ENCODE results near the gene IFT122.
"Not testable (repeated sequence)": the region's sequence is repeated elsewhere in the genome, so short reads cannot be mapped to it uniquely, and the experiment has no call there.

The IFT122 gene, protein sequence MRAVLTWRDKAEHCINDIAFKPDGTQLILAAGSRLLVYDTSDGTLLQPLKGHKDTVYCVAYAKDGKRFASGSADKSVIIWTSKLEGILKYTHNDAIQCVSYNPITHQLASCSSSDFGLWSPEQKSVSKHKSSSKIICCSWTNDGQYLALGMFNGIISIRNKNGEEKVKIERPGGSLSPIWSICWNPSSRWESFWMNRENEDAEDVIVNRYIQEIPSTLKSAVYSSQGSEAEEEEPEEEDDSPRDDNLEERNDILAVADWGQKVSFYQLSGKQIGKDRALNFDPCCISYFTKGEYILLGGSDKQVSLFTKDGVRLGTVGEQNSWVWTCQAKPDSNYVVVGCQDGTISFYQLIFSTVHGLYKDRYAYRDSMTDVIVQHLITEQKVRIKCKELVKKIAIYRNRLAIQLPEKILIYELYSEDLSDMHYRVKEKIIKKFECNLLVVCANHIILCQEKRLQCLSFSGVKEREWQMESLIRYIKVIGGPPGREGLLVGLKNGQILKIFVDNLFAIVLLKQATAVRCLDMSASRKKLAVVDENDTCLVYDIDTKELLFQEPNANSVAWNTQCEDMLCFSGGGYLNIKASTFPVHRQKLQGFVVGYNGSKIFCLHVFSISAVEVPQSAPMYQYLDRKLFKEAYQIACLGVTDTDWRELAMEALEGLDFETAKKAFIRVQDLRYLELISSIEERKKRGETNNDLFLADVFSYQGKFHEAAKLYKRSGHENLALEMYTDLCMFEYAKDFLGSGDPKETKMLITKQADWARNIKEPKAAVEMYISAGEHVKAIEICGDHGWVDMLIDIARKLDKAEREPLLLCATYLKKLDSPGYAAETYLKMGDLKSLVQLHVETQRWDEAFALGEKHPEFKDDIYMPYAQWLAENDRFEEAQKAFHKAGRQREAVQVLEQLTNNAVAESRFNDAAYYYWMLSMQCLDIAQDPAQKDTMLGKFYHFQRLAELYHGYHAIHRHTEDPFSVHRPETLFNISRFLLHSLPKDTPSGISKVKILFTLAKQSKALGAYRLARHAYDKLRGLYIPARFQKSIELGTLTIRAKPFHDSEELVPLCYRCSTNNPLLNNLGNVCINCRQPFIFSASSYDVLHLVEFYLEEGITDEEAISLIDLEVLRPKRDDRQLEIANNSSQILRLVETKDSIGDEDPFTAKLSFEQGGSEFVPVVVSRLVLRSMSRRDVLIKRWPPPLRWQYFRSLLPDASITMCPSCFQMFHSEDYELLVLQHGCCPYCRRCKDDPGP

DNA sequence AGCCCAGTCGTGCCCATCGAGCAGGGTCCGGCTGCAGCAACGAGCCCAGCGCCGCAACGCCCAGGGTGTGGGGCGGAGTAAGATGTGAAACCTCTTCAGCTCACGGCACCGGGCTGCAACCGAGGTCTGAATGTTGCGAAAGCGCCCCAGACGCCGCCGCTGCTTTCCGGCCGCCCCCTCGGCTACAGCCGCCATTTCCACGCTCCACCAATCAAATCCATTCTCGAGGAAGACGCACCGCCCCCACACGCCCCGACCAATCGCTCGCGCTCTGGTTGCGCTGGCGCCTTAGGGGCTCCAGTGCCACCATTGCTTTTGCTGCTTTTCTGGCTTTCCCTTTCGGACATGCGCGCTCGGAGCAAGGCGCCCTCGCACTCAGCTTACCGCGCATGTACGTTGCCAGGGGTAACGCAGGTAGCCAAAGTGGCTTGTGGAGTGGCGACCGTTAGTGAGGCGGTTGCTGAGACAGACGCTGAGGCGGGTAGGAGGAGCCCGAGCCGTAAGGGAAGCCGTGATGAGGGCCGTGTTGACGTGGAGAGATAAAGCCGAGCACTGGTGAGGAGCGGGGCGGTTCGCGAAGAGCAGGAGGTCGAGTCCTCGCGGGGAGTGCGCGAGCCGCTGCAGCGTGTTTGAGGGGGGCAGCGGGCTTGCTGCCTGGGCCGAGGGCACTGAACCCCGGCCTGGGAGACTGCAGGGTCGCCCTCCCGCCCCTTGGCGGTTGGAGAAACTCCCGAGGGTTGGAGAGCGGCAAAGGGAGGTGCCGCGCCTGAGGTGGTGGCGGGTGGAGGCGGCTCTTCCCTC is at the start of gene IFT122, which contains the start of gene MBD4:
Gene IFT122 (plus strand): TSS at position 408 of the 801 bp plus-strand sequence. CDS start 107 bp downstream, at position 515.
Gene MBD4 (minus strand): TSS at position 132 of the 801 bp plus-strand sequence. CDS start 115 bp downstream, at position 17.
- peak; percentile 93 for DNase-seq

DNA sequence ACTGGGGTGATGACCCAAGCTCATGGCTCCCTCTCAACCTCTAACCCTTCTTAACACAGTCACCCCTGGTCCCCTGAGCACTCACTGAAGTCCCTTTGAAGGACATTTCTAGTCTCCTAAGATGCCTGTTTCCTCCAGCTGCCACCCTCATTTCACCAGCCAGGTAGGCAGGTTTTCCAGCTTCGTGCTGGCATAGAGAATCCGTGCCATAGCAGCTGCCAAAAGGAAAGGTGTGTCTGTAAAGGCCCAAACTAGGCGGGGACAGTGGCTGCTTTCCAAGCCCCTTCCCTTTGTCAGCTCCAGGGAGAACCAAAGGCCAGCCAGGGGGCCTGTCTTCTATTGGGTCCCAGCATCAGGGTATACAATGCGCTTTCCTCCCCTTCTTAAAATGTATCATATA is 48.4 kb upstream of the IFT122 start:
- not testable (repeated sequence) for DNase-seq

DNA sequence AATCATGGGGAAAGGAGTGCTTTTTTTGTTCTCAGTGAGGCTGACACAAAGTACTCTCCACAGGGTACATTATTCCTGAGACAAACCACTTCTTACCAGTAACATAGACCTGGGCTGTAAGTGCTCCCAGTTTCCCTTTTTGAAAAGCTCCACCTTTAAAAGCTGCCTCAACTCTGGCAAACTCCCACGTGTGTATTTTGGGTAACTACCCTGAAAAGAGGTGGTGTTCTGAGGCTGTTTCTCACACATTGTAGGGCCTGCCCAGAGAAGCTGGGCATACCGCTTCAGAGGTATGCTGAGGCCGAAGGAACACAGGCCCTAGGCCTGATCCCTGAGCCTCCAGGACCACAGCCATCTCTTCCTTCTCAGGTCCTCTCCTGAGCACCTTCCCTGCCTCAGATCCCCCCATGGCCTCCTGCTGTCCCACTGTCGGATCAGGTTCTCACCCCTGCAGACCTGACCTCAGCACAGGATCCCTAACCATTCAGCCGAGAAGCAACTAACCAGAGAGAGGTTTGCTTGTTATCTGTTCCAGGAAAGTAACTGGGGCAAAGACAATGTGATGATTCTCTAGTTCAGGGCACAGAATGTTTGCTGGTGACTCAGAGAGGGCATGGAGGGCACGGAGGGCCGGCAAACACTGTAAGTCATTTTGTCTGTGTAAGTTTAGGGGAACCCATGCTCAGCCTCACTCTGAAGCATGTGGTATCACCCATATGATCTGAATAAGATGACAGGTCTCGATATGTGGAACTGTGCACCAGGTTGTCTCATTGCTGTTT is 47.7 kb upstream of the IFT122 start:
- DNase-seq, result not testable (repeated sequence)

DNA sequence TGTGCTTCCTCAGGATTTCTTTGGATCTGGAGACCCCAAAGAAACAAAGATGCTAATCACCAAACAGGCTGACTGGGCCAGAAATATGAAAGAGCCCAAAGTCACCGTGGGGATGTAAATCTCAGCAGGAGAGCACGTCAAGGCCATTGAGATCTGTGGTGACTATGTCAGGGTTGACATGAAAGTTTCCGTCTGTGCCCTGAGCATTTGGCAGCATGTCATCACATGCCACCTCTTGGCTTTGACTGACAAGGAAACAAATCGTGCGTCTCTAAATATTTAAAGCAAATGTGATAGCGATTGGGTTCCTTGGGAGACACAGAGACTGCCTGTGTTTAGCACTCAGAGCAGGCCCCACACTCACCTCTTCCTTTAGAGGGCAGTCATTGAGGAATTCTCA is 46.8 kb upstream of the IFT122 start:
- no peak for DNase-seq

DNA sequence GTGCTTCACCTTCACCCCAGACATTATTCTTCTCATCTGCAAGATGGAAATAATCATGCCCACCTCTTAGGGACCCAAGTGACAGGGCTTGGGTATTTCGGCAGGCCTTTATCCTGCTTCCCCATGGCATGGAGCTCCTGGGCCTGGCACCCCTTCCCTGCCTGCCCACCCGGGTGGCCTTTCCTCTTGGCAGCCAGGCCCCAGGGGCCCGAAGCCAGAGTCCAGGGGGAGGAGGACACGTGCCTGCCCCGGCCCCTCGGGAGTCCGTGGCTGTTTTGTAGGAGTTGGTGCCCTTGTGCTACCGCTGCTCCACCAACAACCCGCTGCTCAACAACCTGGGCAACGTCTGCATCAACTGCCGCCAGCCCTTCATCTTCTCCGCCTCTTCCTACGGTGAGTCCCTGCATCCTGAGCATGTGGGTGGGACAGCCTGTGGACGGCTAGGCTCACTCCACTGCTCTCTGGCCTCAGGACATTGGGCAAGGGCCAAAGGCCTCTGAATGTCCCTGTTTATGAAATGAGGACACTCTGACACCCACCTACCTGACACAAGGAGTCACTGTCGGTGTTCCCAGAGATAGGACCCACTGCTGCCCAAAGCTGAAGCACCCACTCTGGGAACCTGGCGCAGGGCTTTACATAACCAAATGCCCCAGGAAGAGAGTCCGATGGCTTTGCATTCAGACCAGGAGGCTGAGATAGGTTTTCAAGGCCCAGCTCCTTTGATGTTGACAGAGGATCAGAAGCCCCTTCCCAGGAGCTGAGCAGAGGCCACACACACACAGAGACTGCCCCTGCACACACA is 46.1 kb upstream of the IFT122 start:
- not testable (repeated sequence) for DNase-seq

DNA sequence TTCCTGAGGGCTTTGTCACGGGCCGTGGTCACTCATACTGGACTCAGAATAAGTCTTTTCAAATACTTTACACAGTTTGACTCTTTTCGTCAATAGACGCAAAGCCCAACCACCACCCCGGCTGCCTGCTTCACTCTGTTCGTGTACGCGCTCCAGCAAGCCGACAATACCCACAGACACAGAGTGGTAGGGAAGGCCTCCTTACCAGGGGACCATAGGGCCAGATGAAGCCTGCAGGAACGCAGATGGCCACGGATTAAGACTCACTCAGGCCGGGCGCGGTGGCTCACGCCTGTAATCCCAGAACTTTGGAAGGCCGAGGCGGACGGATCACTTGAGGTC is 41.2 kb upstream of the IFT122 start:
- DNase-seq, result no peak

DNA sequence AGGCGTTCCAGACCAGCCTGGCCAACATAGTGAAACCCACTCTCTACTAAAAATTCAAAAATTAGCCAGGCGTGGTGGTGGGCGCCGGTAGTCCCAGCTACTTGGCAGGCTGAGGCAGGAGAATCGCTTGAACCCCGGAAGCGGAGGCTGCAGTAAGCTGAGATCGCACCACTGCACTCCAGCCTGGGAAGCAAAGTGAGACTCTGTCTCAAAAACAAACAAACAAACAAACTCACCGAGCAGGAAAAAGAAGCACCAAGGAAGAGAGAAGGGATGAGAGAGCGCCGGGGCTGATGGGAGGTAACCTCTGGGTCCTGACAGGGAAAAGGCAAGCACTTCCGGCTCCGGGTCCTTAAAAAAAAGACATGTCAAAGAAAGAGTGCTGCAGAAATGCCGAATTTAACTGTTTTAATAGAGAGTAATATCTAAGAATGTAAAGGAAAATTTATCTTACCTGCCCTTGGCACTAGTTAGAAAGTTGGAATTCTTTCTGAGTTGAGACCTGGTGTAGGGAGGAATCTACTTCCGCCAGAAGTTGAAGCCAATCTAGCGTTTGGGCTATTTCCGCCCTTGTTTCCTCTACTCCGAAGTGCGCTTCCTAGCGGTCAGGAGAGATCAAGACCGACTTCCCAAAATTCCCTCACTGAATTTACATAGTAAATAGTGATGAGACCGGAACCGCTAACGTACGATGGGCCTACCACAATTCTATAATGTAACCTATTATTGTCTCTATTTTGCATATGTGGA is 40.7 kb upstream of the IFT122 start:
- peak; percentile 77 for DNase-seq

DNA sequence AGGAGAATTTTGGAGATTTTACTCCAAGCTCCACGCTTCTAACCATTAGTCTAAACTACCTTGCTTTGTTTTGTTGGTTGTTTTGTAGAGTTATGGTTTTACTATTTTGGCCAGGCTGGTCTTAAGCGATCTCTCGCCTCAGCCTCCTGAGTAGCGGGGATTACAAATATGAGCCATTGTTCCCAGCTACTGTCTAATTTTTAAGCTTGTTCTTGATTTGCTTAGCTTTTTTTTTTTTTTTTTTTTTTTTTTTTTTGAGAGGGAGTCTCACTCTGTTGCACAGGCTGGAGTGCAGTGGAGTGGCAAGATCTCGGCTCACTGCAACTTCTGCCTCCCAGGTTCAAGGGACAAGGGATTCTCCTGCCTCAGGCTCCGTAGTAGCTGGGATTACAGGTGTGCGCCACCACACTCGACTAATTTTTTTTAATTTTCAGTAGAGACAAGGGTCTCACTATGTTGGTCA is 40.1 kb upstream of the IFT122 start:
- no peak for DNase-seq

DNA sequence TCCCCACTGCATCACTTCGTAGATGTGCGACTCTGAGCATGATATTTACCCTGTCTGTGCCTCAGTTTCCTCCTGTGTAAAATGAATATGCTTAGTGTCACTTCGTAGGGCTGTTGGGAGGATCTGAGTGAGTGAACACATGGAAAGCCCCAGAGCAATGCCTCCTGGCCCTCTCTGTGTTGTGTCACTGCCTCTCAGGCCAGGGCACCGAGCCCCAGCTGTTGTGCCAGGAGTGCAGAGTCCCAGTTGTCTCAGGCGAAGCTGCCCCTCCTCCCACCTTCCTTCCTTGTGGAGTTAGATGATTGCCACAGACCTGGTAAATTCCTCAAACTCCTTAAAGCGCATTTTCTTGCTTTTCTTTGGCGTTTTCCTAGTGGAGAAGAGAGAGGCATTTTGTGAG is 37.8 kb upstream of the IFT122 start:
- DNase-seq, result no peak

DNA sequence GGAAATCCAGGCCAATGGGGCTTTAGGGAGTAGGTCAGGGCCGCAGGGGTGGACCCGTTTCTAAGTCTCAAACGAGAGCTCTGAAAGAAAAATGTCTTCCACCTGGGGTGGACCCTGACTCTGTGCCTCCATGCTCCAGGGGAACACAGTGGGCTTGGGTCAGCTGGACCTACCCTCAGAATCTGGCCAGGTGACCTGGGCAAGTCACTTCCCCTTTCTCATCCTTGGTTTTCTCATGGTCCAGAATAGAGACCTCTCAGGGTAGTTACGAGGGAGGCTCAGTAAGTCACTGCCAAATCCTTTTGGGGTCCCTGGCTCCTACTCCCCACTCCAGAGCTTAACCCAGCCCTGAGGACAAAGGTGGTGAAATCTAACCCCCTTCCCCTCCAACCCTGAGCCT is 37.4 kb upstream of the IFT122 start:
- no peak for DNase-seq

DNA sequence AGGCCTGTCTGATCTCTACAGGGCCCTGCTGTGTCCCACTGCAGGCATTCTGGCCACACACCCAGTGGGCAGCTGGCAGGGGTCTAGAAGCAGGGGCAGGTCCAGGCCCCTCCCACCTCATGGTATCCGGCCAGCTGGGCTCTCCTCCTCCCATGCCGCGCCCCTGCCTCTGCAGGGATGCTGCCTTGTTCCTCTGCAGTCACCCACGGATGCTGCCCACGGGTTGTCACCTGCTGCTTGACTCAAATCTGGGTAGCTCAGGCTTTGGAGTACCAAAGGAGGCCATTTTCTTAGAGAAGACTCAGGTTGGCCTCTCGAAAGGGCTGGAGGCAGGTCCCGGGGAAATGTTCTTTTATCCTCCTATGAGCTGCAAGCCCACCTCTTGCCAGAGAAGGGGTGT is 36.6 kb upstream of the IFT122 start:
- no peak for DNase-seq

DNA sequence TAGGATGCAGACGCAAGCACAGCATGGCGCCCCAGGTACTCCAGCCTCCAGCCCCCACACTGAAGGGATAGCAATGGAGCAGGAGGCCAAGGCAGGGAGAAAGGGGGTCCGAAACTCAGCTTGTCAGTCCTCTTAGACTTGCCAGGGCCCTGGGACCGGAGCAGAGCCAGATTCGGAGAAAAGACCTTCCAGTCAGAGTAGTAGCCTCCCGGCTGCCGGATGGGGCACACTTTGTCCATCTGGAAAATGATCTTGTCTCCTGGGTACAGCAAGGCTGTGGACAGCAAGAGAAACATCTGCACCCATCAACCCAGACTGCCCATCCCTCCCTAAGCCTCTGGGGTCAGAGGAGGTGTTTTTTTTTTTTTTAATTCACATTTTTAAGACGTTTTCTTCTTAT is 35.9 kb upstream of the IFT122 start:
- no peak for DNase-seq

DNA sequence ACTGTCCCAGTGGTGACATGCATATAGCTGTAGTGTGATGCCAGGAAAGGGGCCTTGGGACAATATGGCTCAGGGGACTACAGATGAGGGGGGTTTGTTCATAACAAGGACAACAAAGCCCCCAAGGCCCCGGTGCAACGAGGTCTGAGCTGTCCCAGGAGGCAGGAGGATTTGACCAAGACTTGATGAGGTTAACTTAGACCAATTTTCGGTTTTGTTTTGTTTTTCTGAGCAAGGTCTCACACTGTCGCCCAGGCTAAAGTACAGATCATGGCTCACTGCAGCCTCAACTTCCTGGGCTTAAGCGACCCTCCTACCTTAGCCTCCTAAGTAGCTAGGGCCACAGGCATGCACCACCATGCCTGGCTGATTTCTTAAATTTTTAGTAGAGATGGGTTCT is 35.4 kb upstream of the IFT122 start:
- no peak for DNase-seq

DNA sequence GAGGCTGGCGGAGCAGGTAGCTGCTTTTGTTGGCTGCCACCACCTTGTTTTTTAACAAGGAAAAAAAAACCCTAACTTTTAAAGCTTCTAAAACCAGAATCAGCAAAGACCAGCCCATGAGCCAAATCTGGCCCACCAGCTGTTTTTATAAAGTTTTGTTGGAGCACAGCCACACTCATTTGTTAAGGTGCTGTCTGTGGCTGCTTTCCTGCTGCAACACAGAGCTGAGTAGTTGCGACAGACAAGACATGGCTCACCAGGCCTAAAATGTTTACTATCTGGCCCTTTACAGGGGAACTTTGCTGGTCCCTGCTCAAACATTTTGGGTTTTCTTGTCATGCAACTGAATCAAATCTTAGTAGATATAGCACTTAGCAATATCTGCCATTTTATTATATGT is 30.5 kb upstream of the IFT122 start:
- no peak for DNase-seq

DNA sequence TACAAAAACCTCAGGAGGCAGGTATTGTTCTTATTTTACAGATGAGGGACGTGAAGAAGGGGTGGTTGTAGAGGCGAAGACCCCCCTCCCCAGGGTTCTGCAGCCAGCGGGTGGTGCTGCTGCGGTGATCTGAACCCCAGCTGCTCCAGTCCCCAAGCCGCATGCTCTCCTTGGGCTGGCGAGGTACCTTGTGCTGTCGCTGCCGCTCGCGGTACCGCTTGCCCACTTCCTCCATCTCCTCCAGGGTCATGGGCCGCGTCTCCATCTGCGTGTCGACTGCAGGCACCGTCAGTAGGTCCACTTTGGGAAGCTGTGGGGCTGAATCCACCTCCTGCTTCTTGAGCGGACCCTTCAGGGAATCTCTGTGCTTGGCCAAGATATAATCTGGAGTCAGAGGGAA is 29.1 kb upstream of the IFT122 start:
- DNase-seq, result no peak

DNA sequence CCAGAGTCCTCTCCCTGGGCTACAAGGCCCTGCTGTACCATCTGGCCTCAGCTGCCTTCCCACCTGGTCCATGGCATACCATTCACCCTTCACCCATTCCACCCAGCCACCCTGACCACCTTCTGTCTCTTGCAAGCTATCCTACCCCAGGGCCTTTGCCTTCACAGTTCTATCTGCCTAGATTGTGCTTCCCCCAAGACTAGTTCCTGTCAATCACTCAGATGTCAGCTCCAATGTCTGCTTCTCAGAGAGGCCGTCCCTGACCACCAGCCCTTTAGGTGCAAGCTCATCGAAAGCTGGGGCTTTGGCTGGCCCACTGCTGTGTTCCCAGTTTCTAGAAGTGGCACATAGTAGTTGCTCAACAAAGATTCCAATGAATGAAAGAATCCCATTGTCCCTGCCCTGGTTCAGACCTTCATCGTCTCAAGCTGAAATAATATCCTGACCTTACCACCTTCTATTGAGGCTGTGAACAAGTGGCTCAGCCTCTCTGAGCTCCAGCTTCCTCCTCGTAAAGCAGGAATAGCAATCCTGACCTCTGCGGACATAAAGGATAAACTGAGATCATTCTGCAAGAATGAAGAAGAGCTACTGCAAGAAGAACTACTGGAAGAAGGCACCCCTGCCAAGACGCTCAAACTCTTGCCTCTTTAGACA is 27.4 kb upstream of the IFT122 start:
- DNase-seq, result no peak

DNA sequence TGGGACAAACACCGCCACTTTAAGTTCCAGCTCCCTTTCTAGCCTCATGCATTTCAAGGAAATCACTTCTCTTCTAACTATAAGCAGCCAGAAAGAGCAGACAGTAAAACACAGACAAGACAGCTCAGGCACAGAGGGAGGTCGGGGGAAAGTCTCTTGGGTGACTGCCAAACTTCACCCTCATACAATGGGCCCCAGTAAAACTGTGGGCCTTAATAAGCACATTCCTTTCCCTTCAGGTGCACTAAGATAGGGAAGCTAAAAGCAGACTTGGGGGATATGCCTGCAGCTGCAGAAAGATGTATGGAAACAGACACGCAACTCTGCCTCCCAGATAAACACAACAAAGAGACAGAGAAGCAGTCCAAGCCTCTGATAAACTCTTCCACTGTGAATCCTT is 26.8 kb upstream of the IFT122 start:
- not testable (repeated sequence) for DNase-seq

DNA sequence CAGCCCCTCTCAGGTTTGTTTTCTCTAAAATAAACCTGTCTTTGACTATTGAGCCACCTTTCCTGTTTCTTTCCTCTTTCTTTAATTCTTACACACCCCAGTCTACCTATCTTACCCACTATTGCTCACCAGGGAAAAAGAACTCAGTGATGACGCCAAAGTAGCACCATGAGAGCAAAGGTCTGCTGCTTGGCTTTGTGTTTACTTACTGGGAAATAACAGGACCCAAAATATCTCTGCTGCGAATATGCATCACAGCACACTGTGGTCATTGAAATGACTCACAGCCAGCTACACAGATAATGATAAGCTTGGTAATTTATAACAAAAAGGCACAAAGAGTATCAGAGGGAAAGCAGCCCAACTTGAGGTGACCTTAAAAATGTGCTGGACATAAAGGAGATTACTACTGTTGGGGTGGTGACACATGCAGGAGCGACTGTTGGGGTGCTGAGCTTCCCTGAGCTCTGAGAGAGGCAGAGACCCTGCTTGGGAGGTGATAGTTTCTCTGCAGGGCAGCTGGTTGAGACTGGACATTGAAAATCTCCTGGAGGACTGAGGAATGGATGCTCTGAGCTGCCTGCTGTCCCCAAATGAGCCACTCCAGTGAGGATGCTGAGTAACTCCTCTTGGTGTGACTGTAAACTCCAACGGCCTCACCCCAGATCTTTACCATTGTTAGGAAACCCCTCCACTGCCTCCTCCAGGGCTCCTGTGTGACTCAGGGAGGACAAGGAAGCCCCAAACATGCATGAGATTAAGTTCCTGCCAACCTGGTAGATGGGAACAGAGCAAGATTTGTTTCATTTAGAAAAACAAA is 26.1 kb upstream of the IFT122 start:
- no peak for DNase-seq
